Mesenchymal stem cell (in vitro differentiated cells and primary cell): Measurements from ENCODE around the gene KCNIP4.
A peak's percentile ranks its signal among the peaks of the same experiment; 100 is the strongest.

Source experiments
- DNase-seq: peaks from one replicate; pipeline ENCODE4 v3.0.0-alpha.2; 2013
- H2AFZ ChIP-seq: one replicate; pipeline ENCODE4 v1.6.1; 2013; ENCODE audit warnings: low read depth, mild to moderate bottlenecking, control low read depth, inconsistent platforms, low read length, moderate library complexity
- H2AK5ac ChIP-seq: 2 replicates; pipeline ENCODE4 v1.6.1; 2013; ENCODE audit warnings: low read length, moderate library complexity, mild to moderate bottlenecking, inconsistent platforms; ENCODE audit not compliant: severe bottlenecking
- H2BK120ac ChIP-seq: one replicate; pipeline ENCODE4 v1.6.1; 2013; ENCODE audit warnings: low read depth, mild to moderate bottlenecking, inconsistent platforms, low read length, moderate library complexity
- H2BK12ac ChIP-seq, 2 experiments: one replicate each; pipeline ENCODE4 v1.6.1; 2013; ENCODE audit warnings: inconsistent platforms in 2 of 2, low read length in 2 of 2, mild to moderate bottlenecking in 2 of 2, moderate library complexity in 2 of 2, control low read depth in 1 of 2
- H2BK15ac ChIP-seq: one replicate; pipeline ENCODE4 v1.6.1; 2013; ENCODE audit warnings: mild to moderate bottlenecking, low read depth, inconsistent platforms; ENCODE audit not compliant: poor library complexity, severe bottlenecking
- H2BK5ac ChIP-seq: 2 replicates; pipeline ENCODE4 v1.6.1; 2013; ENCODE audit warnings: low read depth, mild to moderate bottlenecking, low read length, control low read depth, inconsistent platforms; ENCODE audit not compliant: poor library complexity, severe bottlenecking
- H3K14ac ChIP-seq, 2 experiments: one replicate each; pipeline ENCODE4 v1.6.1; 2013; ENCODE audit warnings: inconsistent platforms in 2 of 2, low read length in 2 of 2, control low read depth in 1 of 2, mild to moderate bottlenecking in 1 of 2, moderate library complexity in 1 of 2
- H3K18ac ChIP-seq, 2 experiments: one replicate each; pipeline ENCODE4 v1.6.1; 2013; ENCODE audit warnings: inconsistent platforms in 2 of 2, low read length in 2 of 2, control low read depth in 1 of 2, low read depth in 1 of 2, mild to moderate bottlenecking in 1 of 2
- H3K23ac ChIP-seq, 2 experiments: one replicate each; pipeline ENCODE4 v1.6.1; 2013; ENCODE audit warnings: inconsistent platforms in 2 of 2, low read length in 2 of 2, mild to moderate bottlenecking in 2 of 2, moderate library complexity in 2 of 2, control low read depth in 1 of 2
- H3K27ac ChIP-seq: 2 replicates; pipeline ENCODE4 v1.5.1; 2013; ENCODE audit warnings: mild to moderate bottlenecking, moderate library complexity, low read length, control low read depth, inconsistent platforms; ENCODE audit not compliant: poor library complexity, severe bottlenecking
- H3K27me3 ChIP-seq, 2 experiments: 2 replicates each; pipeline versions ENCODE4 v1.6.1 to v1.7.0; 2013; ENCODE audit warnings: low read length in 2 of 2, mild to moderate bottlenecking in 2 of 2, moderate library complexity in 2 of 2, control low read depth in 1 of 2, inconsistent platforms in 1 of 2; ENCODE audit not compliant: control insufficient read depth in 1 of 2, insufficient read depth in 1 of 2
- H3K36me3 ChIP-seq, 2 experiments: 2 replicates each; pipeline versions ENCODE4 v1.6.1 to v1.7.0; 2013; ENCODE audit warnings: low read length in 2 of 2, control low read depth in 1 of 2, inconsistent platforms in 1 of 2, low read depth in 1 of 2, mild to moderate bottlenecking in 1 of 2; ENCODE audit not compliant: insufficient read depth in 2 of 2, control insufficient read depth in 1 of 2
- H3K4ac ChIP-seq, 2 experiments: one replicate each; pipeline ENCODE4 v1.6.1; 2013; ENCODE audit warnings: inconsistent platforms in 2 of 2, low read length in 2 of 2, mild to moderate bottlenecking in 2 of 2, moderate library complexity in 2 of 2, control low read depth in 1 of 2, low read depth in 1 of 2
- H3K4me1 ChIP-seq: 2 replicates; pipeline ENCODE4 v1.6.1; 2013; ENCODE audit warnings: low read depth, low read length, control low read depth; ENCODE audit not compliant: control insufficient read depth, insufficient read depth
- H3K4me2 ChIP-seq: 2 replicates; pipeline ENCODE4 v1.6.1; 2013; ENCODE audit warnings: low read length, mild to moderate bottlenecking, inconsistent platforms; ENCODE audit not compliant: poor library complexity, severe bottlenecking
- H3K4me3 ChIP-seq, 2 experiments: 2 replicates each; pipeline versions ENCODE4 v1.5.1 to v1.7.0; 2013; ENCODE audit warnings: low read length in 2 of 2, mild to moderate bottlenecking in 2 of 2, control low read depth in 1 of 2, low read depth in 1 of 2; ENCODE audit not compliant: insufficient read depth in 1 of 2
- H3K79me1 ChIP-seq: replicated peaks from 2 replicates; pipeline ENCODE4 v1.6.1; 2013; ENCODE audit warnings: mild to moderate bottlenecking, control low read depth, low read length, inconsistent platforms; ENCODE audit not compliant: poor library complexity, severe bottlenecking
- H3K9ac ChIP-seq: 2 replicates; pipeline ENCODE4 v1.7.0; 2013; ENCODE audit warnings: mild to moderate bottlenecking, low read length, moderate library complexity
- H3K9me3 ChIP-seq: 2 replicates; pipeline ENCODE4 v1.7.0; 2013; ENCODE audit warnings: mild to moderate bottlenecking, low read length; ENCODE audit not compliant: control insufficient read depth
- H4K8ac ChIP-seq: one replicate; pipeline ENCODE4 v1.6.1; 2013; ENCODE audit warnings: inconsistent platforms, mild to moderate bottlenecking, low read length, moderate library complexity
- H4K91ac ChIP-seq: one replicate; pipeline ENCODE4 v1.6.1; 2013; ENCODE audit warnings: mild to moderate bottlenecking, low read length, inconsistent platforms
- WGBS: methylation state at CpG from one replicate; pipeline ENCODE4 v1.1.7; 2013; ENCODE audit warnings: mixed read lengths; 5-methylcytosine and 5-hydroxymethylcytosine counted together

The KCNIP4 gene

GRCh38 chr4:20698382-20698781 lies 1250.2 kb downstream of the KCNIP4 start:
- no peak overlapping the region for H3K4me3 ChIP-seq
- H2AK5ac ChIP-seq, result no peak overlapping the region
- H3K9me3 ChIP-seq, result no peaks in the 10 kb centered on the region
- peaks cover 2% of the 10 kb centered on the region for H3K4me1 ChIP-seq
- no peak overlapping the region for H2BK12ac ChIP-seq
- H3K79me1 ChIP-seq, result peaks cover 7% of the 10 kb centered on the region
- H2BK5ac ChIP-seq, result no peak overlapping the region
- no peak overlapping the region for H3K4me2 ChIP-seq
- no peak overlapping the region for H4K8ac ChIP-seq
- no peak overlapping the region for H2BK15ac ChIP-seq
- no peak overlapping the region for H3K27ac ChIP-seq
- peak; percentile 11 for DNase-seq
- H3K27me3 ChIP-seq, result no peaks in the 10 kb centered on the region
- no peak overlapping the region for H3K14ac ChIP-seq
- no peaks in the 10 kb centered on the region for H3K36me3 ChIP-seq
- H3K23ac ChIP-seq, result no peak overlapping the region
- no peak overlapping the region for H3K18ac ChIP-seq
- no peak overlapping the region for H2AFZ ChIP-seq
- WGBS, result 97% methylated on average over 2 of the region's 4 CpGs
- no peak overlapping the region for H3K9ac ChIP-seq
- no peak overlapping the region for H3K4ac ChIP-seq
- no peak overlapping the region for H4K91ac ChIP-seq
- no peak overlapping the region for H2BK120ac ChIP-seq

GRCh38 chr4:20696815-20697214 lies 1251.8 kb downstream of the KCNIP4 start:
- no peaks in the 10 kb centered on the region for H3K9me3 ChIP-seq
- no peak overlapping the region for H2BK15ac ChIP-seq
- no CpG with 5 or more reads among the region's 1 CpG for WGBS
- H4K91ac ChIP-seq, result no peak overlapping the region
- no peak overlapping the region for H2AFZ ChIP-seq
- H3K36me3 ChIP-seq, result no peaks in the 10 kb centered on the region
- H2BK12ac ChIP-seq, result no peak overlapping the region
- no peak overlapping the region for H3K4me3 ChIP-seq
- no peak overlapping the region for H3K4me2 ChIP-seq
- peaks cover 5% of the 10 kb centered on the region for H3K79me1 ChIP-seq
- H3K4ac ChIP-seq, result no peak overlapping the region
- H4K8ac ChIP-seq, result no peak overlapping the region
- no peak overlapping the region for H2BK5ac ChIP-seq
- DNase-seq, result no peak
- H2BK120ac ChIP-seq, result no peak overlapping the region
- H2AK5ac ChIP-seq, result no peak overlapping the region
- H3K18ac ChIP-seq, result no peak overlapping the region
- H3K27ac ChIP-seq, result no peak overlapping the region
- no peak overlapping the region for H3K9ac ChIP-seq
- H3K27me3 ChIP-seq, result no peaks in the 10 kb centered on the region
- H3K4me1 ChIP-seq, result peaks cover 2% of the 10 kb centered on the region
- no peak overlapping the region for H3K14ac ChIP-seq
- H3K23ac ChIP-seq, result no peak overlapping the region

GRCh38 chr4:20687864-20688263 lies 1260.7 kb downstream of the KCNIP4 start:
- no peaks in the 10 kb centered on the region for H3K36me3 ChIP-seq
- H2AK5ac ChIP-seq, result no peak overlapping the region
- H3K27me3 ChIP-seq, result no peaks in the 10 kb centered on the region
- H2BK120ac ChIP-seq, result no peak overlapping the region
- H2BK12ac ChIP-seq, result no peak overlapping the region
- no peak overlapping the region for H2AFZ ChIP-seq
- H3K23ac ChIP-seq, result no peak overlapping the region
- no peak overlapping the region for H2BK5ac ChIP-seq
- H4K8ac ChIP-seq, result no peak overlapping the region
- H4K91ac ChIP-seq, result no peak overlapping the region
- H3K9me3 ChIP-seq, result no peaks in the 10 kb centered on the region
- H3K4me2 ChIP-seq, result no peak overlapping the region
- no peak overlapping the region for H3K14ac ChIP-seq
- H3K27ac ChIP-seq, result peak overlapping the region; percentile 0
- H3K18ac ChIP-seq, result no peak overlapping the region
- H3K4ac ChIP-seq, result no peak overlapping the region
- 31% methylated on average over 1 of the region's 3 CpGs for WGBS
- peak overlapping the region; percentile 29 for H3K9ac ChIP-seq
- H3K4me3 ChIP-seq, result no peak overlapping the region
- H3K4me1 ChIP-seq, result no peaks in the 10 kb centered on the region
- H3K79me1 ChIP-seq, result no peaks in the 10 kb centered on the region
- peak; percentile 80 for DNase-seq
- no peak overlapping the region for H2BK15ac ChIP-seq

GRCh38 chr4:20684852-20685763 lies 1263.5 kb downstream of the KCNIP4 start:
- H3K4me1 ChIP-seq, result no peaks in the 10 kb centered on the region
- H3K4me2 ChIP-seq, result no peak overlapping the region
- H4K91ac ChIP-seq, result no peak overlapping the region
- no peak overlapping the region for H2AFZ ChIP-seq
- H3K79me1 ChIP-seq, result no peaks in the 10 kb centered on the region
- H3K4ac ChIP-seq, result no peak overlapping the region
- H3K27me3 ChIP-seq, result peaks cover 0 to 4% of the 10 kb centered on the region in 2 experiments
- no peak overlapping the region for H3K9ac ChIP-seq
- no peak overlapping the region for H3K23ac ChIP-seq
- no peak overlapping the region for H2BK120ac ChIP-seq
- H3K36me3 ChIP-seq, result no peaks in the 10 kb centered on the region
- H3K14ac ChIP-seq, result no peak overlapping the region
- H2BK15ac ChIP-seq, result no peak overlapping the region
- H3K9me3 ChIP-seq, result no peaks in the 10 kb centered on the region
- H3K4me3 ChIP-seq, result no peak overlapping the region
- peak; percentile 40 for DNase-seq
- H3K27ac ChIP-seq, result no peak overlapping the region
- no peak overlapping the region for H3K18ac ChIP-seq
- H4K8ac ChIP-seq, result no peak overlapping the region
- H2AK5ac ChIP-seq, result no peak overlapping the region
- 38% methylated on average over 3 of the region's 6 CpGs for WGBS
- H2BK12ac ChIP-seq, result no peak overlapping the region
- no peak overlapping the region for H2BK5ac ChIP-seq
